Upper lobe of right lung (tissue), 1 donor: ENCODE results near the gene ANO1. TPM values are rescaled to one million over a fixed set of nuclear protein-coding genes. Genes with fewer than 3 reads are reported as not detected.
A peak's percentile ranks its signal among the peaks of the same experiment; 100 is the strongest.

Source experiments
- ATAC-seq: fragments of 200-7000 bp; cut with Tn5 transposase; one replicate; pipeline ENCODE4 v1.9.1; 2020; ENCODE audit warnings: mild to moderate bottlenecking, moderate library complexity
- DNase-seq: peaks from one replicate; pipeline ENCODE4 v3.0.0-alpha.2; 2020
- H3K27ac ChIP-seq: fragments of 200-600 bp; one replicate; pipeline ENCODE4 v1.8.0; 2022
- H3K27me3 ChIP-seq: fragments of 200-600 bp; one replicate; pipeline ENCODE4 v1.8.0; 2022; ENCODE audit warnings: mild to moderate bottlenecking
- H3K36me3 ChIP-seq: fragments of 200-600 bp; one replicate; pipeline ENCODE4 v1.8.0; 2022
- H3K4me1 ChIP-seq: fragments of 200-600 bp; one replicate; pipeline ENCODE4 v1.8.0; 2022
- H3K4me3 ChIP-seq: fragments of 200-600 bp; one replicate; pipeline ENCODE4 v1.8.0; 2022; ENCODE audit warnings: mild to moderate bottlenecking
- H3K9me3 ChIP-seq: fragments of 200-600 bp; one replicate; pipeline ENCODE4 v1.8.0; 2022
- CTCF ChIP-seq: fragments of 200-600 bp; IDR thresholded peaks from one replicate; pipeline ENCODE4 v1.8.0; 2022; ENCODE audit warnings: antibody characterized with exemption
- intact Hi-C: fragments of 100-400 bp; cut with DNase I; formaldehyde crosslinking; loops from one replicate; pipeline ENCODE4 v1.11.0; 2022
- total RNA-seq: library from RNA; stranded (reverse); fragmentation: NEBNext Ultra II Directional; extraction: Animal tissue kit (Norgen Biotek cat#: 25700); gene quantifications from one replicate; pipeline ENCODE4 v1.2.1, GENCODE V29; 2021
- donor health status: DM: no; HTN: yes; CAD: no; lungs with severe emphysema.

Gene ANO1
- total RNA-seq, 1 donor from 2014 or later: 16.8 TPM

DNA sequence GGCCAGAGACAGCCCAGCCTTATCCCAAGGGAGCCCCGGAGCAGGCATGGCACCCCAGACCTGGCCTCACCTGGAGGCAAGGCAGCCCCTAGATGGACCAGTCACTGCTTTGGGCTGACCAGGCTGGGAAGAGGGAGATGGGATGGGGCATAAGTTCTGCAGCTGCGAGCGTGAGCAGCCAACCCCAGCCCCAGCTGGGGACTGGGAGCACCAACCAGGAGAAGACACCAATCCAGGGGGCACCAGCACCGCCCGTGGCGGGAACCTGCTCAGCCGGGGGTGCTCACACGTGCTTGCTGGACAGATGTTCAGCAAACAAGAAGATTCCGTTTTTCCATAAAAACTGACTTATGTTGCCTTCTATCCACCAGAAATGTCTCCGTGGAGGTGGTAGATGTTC lies 108.8 kb downstream of the ANO1 start:
- no peaks in the 10 kb centered on the region for H3K27me3 ChIP-seq
- H3K27ac ChIP-seq: no peak overlapping the region
- no peaks in the 10 kb centered on the region for H3K4me1 ChIP-seq
- no peak for DNase-seq
- H3K9me3 ChIP-seq: no peaks in the 10 kb centered on the region
- intact Hi-C loops: no loop called here
- no peak for TF ChIP-seq CTCF
- no peaks in the 10 kb centered on the region for H3K36me3 ChIP-seq
- no peak for ATAC-seq
- no peak overlapping the region for H3K4me3 ChIP-seq

DNA sequence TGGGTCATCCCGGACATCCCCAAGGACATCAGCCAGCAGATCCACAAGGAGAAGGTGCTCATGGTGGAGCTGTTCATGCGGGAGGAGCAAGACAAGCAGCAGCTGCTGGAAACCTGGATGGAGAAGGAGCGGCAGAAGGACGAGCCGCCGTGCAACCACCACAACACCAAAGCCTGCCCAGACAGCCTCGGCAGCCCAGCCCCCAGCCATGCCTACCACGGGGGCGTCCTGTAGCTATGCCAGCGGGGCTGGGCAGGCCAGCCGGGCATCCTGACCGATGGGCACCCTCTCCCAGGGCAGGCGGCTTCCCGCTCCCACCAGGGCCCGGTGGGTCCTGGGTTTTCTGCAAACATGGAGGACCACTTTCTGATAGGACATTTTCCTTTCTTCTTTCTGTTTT lies 109.7 kb downstream of the ANO1 start:
- ATAC-seq: no peak

DNA sequence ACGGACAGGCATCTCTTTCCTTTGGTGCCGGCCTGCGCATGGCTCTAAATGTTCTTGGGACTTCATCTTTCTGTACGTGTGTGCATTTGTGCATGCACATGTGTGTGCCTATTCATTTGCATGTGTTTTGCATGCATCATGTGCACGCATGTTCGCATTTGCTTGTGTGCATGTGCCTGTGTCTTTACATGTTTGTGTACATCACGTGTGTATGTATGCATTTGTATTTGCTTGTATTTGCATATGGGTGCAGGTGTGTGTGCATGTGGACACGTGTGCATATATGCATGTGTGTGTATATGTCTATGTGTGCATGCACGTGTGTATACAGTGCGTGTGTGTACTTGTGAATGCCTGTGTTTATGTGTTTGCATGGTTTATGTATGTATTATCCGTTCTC lies 111.5 kb downstream of the ANO1 start:
- H3K36me3 ChIP-seq: no peaks in the 10 kb centered on the region
- intact Hi-C loops: loop anchor here (5.0 to 10.0 kb wide), 2 partner anchors 267 to 505 kb away; no protein-coding TSS in a partner anchor
- no peaks in the 10 kb centered on the region for H3K9me3 ChIP-seq

More for the DNA sequence above, 109.7 kb downstream of the ANO1 start:
- Histone ChIP-seq H3K4me1 (no peaks in the 10 kb centered on the region), H3K9me3 (no peaks in the 10 kb centered on the region), H3K4me3 (no peak overlapping the region), H3K27me3 (no peaks in the 10 kb centered on the region), H3K27ac (no peak overlapping the region), H3K36me3 (no peaks in the 10 kb centered on the region)
- no peak for TF ChIP-seq CTCF
- intact Hi-C loops: no loop called here
- no peak for DNase-seq

DNA sequence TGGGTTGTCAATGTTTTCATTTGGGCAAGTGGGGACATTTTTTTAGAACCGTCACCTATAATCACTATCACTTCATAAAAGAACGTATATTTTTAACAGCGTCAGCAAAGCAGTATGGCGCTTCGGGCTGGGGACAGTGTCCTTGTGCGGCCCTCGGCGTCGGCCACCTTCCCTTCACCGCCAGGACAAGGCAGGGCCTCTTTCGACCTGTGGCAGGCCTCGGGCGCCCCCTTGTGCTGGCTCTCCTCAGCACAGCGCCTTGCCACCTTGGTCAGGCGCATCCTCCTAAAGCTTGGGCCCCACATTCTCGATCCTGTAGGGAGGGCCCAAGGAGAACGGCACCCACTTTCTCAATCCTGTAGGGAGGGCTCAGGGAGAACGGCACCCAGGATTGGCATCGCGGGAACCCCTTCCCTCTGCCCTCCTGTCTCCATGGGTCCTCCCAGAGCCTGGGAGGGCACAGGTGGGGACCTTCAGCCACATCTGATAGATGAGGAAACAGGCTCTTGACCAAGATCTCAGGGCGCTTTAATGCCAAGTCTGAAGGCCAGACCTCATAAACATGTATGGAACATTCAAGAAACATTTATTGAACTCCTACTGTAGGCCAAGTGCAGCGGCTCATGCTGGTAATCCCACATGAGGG lies 113.5 kb downstream of the ANO1 start:
- Histone ChIP-seq H3K4me3 (no peak overlapping the region), H3K9me3 (no peaks in the 10 kb centered on the region), H3K27me3 (no peaks in the 10 kb centered on the region), H3K36me3 (no peaks in the 10 kb centered on the region), H3K27ac (no peak overlapping the region), H3K4me1 (no peaks in the 10 kb centered on the region)
- peak; percentile 86 for TF ChIP-seq CTCF
- intact Hi-C loops: loop anchor here (5.0 to 10.0 kb wide), 2 partner anchors 269 to 507 kb away; no protein-coding TSS in a partner anchor
- peak; percentile 90 for ATAC-seq
- DNase-seq: peak; percentile 87

More for the DNA sequence above, 111.5 kb downstream of the ANO1 start:
- no peak for ATAC-seq
- Histone ChIP-seq H3K27ac (no peak overlapping the region), H3K27me3 (no peaks in the 10 kb centered on the region), H3K4me1 (no peaks in the 10 kb centered on the region), H3K4me3 (no peak overlapping the region)
- no peak for TF ChIP-seq CTCF
- DNase-seq: no peak

GRCh38 chr11:70192666-70193410 lies 114.7 kb downstream of the ANO1 start:
- intact Hi-C loops: loop anchor here (5.0 to 10.0 kb wide), 2 partner anchors 271 to 508 kb away; no protein-coding TSS in a partner anchor
- ATAC-seq (no peak), DNase-seq (no peak)
- Histone ChIP-seq H3K9me3 (no peaks in the 10 kb centered on the region), H3K27ac (no peak overlapping the region), H3K36me3 (no peaks in the 10 kb centered on the region), H3K4me3 (no peak overlapping the region), H3K27me3 (no peaks in the 10 kb centered on the region), H3K4me1 (no peaks in the 10 kb centered on the region)
- TF ChIP-seq CTCF: no peak
